ENCODE measurements around the gene MRPL43. TPM values are rescaled to one million over a fixed set of nuclear protein-coding genes. Genes with fewer than 3 reads are reported as not detected.
A peak's percentile ranks its signal among the peaks of the same experiment; 100 is the strongest.

MRPL43 gene
- polyA plus RNA-seq, 1 experiment: 72.3 TPM

GRCh38 chr10:100943508-100943907 lies 43.8 kb downstream of the MRPL43 start:
- Histone ChIP-seq H3K9me3 (ENCODE audit: control insufficient read depth, insufficient read depth, low read length) (no peaks in the 10 kb centered on the region), H3K27me3 (ENCODE audit: control insufficient read depth, insufficient read depth, low read length) (no peaks in the 10 kb centered on the region), H3K27ac (ENCODE audit: low read depth, low read length) (no peak overlapping the region), H3K4me3 (ENCODE audit: low read depth, low read length) (no peak overlapping the region)
- TF ChIP-seq CTCF (IDR thresholded peaks at IDR 0.05; ENCODE audit: low read depth, low read length): no peak
- CTCF ChIA-PET: interaction anchor here (0.8 to 1.5 kb wide), 2 partner anchors 13 to 72 kb away, joined by 3 read pairs; no protein-coding TSS in a partner anchor
- POLR2A ChIA-PET: no interaction called here
- no peak for DNase-seq (ENCODE audit: low read depth, low spot score)

GRCh38 chr10:100942229-100942628 lies 45.1 kb downstream of the MRPL43 start:
- Histone ChIP-seq H3K9me3 (ENCODE audit: control insufficient read depth, insufficient read depth, low read length) (no peaks in the 10 kb centered on the region), H3K27ac (ENCODE audit: low read depth, low read length) (no peak overlapping the region), H3K4me3 (ENCODE audit: low read depth, low read length) (no peak overlapping the region), H3K27me3 (ENCODE audit: control insufficient read depth, insufficient read depth, low read length) (no peaks in the 10 kb centered on the region)
- no peak for DNase-seq (ENCODE audit: low read depth, low spot score)
- ChIA-PET POLR2A (no interaction called here), CTCF (interaction anchor here (0.9 to 1.2 kb wide), 2 partner anchors 11 to 108 kb away, joined by 3 read pairs; no protein-coding TSS in a partner anchor)
- no peak for TF ChIP-seq CTCF (IDR thresholded peaks at IDR 0.05; ENCODE audit: low read depth, low read length)

- peak; percentile 16 for DNase-seq (ENCODE audit: low read depth, low spot score)
- H3K27ac ChIP-seq (ENCODE audit: low read depth, low read length): peak overlapping the region; percentile 55
- no peaks in the 10 kb centered on the region for H3K27me3 ChIP-seq (ENCODE audit: control insufficient read depth, insufficient read depth, low read length)
- no peak for TF ChIP-seq CTCF (IDR thresholded peaks at IDR 0.05; ENCODE audit: low read depth, low read length)
- CTCF ChIA-PET: no interaction called here
- no peaks in the 10 kb centered on the region for H3K9me3 ChIP-seq (ENCODE audit: control insufficient read depth, insufficient read depth, low read length)
- POLR2A ChIA-PET: interaction anchor here (0.7 to 1.3 kb wide), 2 partner anchors 26 to 99 kb away, joined by 3 read pairs; no protein-coding TSS in a partner anchor
- H3K4me3 ChIP-seq (ENCODE audit: low read depth, low read length): no peak overlapping the region
These were observed 47.4 kb downstream of the MRPL43 start for GRCh38 chr10:100939763-100940344.

Small RNA genes lying within 50 kb of the gene (small RNA-seq; reads per million reads assigned to genes)
- not detected for gene MIR608 (ENCODE audit: insufficient read length, low read depth)

Other genes starting within 250 kb of the MRPL43 start
- not detected in 2 replicates for gene PAX2, start 241.9 kb downstream of the MRPL43 start, polyA plus RNA-seq (2011; rRNA removed)
- gene SLF2, start 74.5 kb downstream of the MRPL43 start, polyA plus RNA-seq (2011; rRNA removed): 15.0 and 19.0 TPM in 2 replicates
- 10.5 and 14.4 TPM in 2 replicates for gene SEMA4G, start 18.0 kb downstream of the MRPL43 start, polyA plus RNA-seq (2011; rRNA removed)
- 4.3 and 6.9 TPM in 2 replicates for gene TWNK, start within 50 bp of the MRPL43 start, polyA plus RNA-seq (2011; rRNA removed)
- gene LZTS2, start 12.3 kb upstream of the MRPL43 start, polyA plus RNA-seq (2011; rRNA removed): 33.3 and 54.3 TPM in 2 replicates
- gene PDZD7, start 43.6 kb upstream of the MRPL43 start, polyA plus RNA-seq (2011; rRNA removed): 0.27 and 0.60 TPM in 2 replicates
- 77.8 and 87.0 TPM in 2 replicates for gene SFXN3, start 43.7 kb upstream of the MRPL43 start, polyA plus RNA-seq (2011; rRNA removed)
- gene KAZALD1, start 74.5 kb upstream of the MRPL43 start, polyA plus RNA-seq (2011; rRNA removed): 10.8 and 14.1 TPM in 2 replicates
- gene TLX1, start 143.8 kb upstream of the MRPL43 start, polyA plus RNA-seq (2011; rRNA removed): not detected in 2 replicates
- not detected in 2 replicates for gene LBX1, start 242.0 kb upstream of the MRPL43 start, polyA plus RNA-seq (2011; rRNA removed)

Measured in AG04450 (cell line).